ENCODE measurements around the gene ZNF670.

Gene ZNF670

GRCh38 chr1:247103859-247104591 is 25.4 kb upstream of the ZNF670 start, which contains the start of gene ZNF669:
Gene ZNF669 (minus strand): TSS chr1:247104356. CDS start chr1:247104199, 157 bp downstream.
- DNase-seq: peak; percentile 95

- peak; percentile 7 for DNase-seq
Observed at GRCh38 chr1:247102381-247102780, 23.8 kb upstream of the ZNF670 start.

- DNase-seq: no peak
Observed at GRCh38 chr1:247100676-247101279, 22.2 kb upstream of the ZNF670 start.

- DNase-seq: no peak
Observed at GRCh38 chr1:247096958-247097357, 18.3 kb upstream of the ZNF670 start.

- no peak for DNase-seq
Observed at GRCh38 chr1:247096544-247096943, 17.9 kb upstream of the ZNF670 start.

GRCh38 chr1:247096112-247096511 is 17.5 kb upstream of the ZNF670 start:
- no peak for DNase-seq

GRCh38 chr1:247090455-247090854 is 11.8 kb upstream of the ZNF670 start:
- no peak for DNase-seq

GRCh38 chr1:247089616-247090375 is 11.2 kb upstream of the ZNF670 start:
- DNase-seq: no peak

GRCh38 chr1:247088967-247089366 is 10.4 kb upstream of the ZNF670 start:
- DNase-seq: no peak

GRCh38 chr1:247087256-247087655 is 8.6 kb upstream of the ZNF670 start:
- no peak for DNase-seq

GRCh38 chr1:247085310-247085709 is 6.7 kb upstream of the ZNF670 start:
- no peak for DNase-seq

- DNase-seq: no peak
Observed at GRCh38 chr1:247084771-247085170, 6.2 kb upstream of the ZNF670 start.

- DNase-seq: no peak
Observed at GRCh38 chr1:247079141-247079874, 697 bp upstream of the ZNF670 start.

GRCh38 chr1:247077876-247078257 is 744 bp downstream of the ZNF670 start:
- DNase-seq: peak; percentile 2

- peak; percentile 13 for DNase-seq
Observed at GRCh38 chr1:247077213-247077612, 1.4 kb downstream of the ZNF670 start.

GRCh38 chr1:247070645-247071044 is 8.0 kb downstream of the ZNF670 start:
- no peak for DNase-seq

- DNase-seq: no peak
Observed at GRCh38 chr1:247064304-247064703, 14.3 kb downstream of the ZNF670 start.

GRCh38 chr1:247060771-247061170 is 17.8 kb downstream of the ZNF670 start:
- no peak for DNase-seq

- no peak for DNase-seq
Observed at GRCh38 chr1:247056071-247056470, 22.5 kb downstream of the ZNF670 start.

- DNase-seq: peak; percentile 16
Observed at GRCh38 chr1:247054992-247055415, 23.6 kb downstream of the ZNF670 start.

- DNase-seq: no peak
Observed at GRCh38 chr1:247047702-247048101, 30.9 kb downstream of the ZNF670 start.

- no peak for DNase-seq
Observed at GRCh38 chr1:247047260-247047659, 31.4 kb downstream of the ZNF670 start.

- no peak for DNase-seq
Observed at GRCh38 chr1:247043406-247043805, 35.2 kb downstream of the ZNF670 start.

All from fibroblast of skin of scalp (primary cell).